Vagina (tissue), 2 donors: ENCODE results near the gene PGBD5. TPM values are rescaled to one million over a fixed set of nuclear protein-coding genes. Genes with fewer than 3 reads are reported as not detected.
A peak's percentile ranks its signal among the peaks of the same experiment; 100 is the strongest.

Source experiments
- DNase-seq, 2 donors: peaks; one replicate each; pipeline ENCODE4 v3.0.0-alpha.2; 2017; ENCODE audit errors: extremely low spot score in 2 of 2
- H3K27ac ChIP-seq: fragments of 200-600 bp; sonication (generic); one replicate; pipeline ENCODE4 v1.5.1; 2019
- H3K27me3 ChIP-seq: fragments of 200-600 bp; sonication (generic); one replicate; pipeline ENCODE4 v1.5.1; 2019
- H3K36me3 ChIP-seq, 2 donors: fragments of 200-600 bp; sonication (generic); one replicate each; pipeline ENCODE4 v1.5.1; 2017 to 2019
- H3K4me1 ChIP-seq: fragments of 200-600 bp; sonication (generic); one replicate; pipeline ENCODE4 v1.5.1; 2019
- H3K4me3 ChIP-seq, 2 donors: fragments of 200-600 bp; sonication (generic); 1 replicate in 1 of 2; 2 replicates in 1 of 2; pipeline ENCODE4 v1.5.1; 2016 to 2019
- H3K9me3 ChIP-seq: fragments of 200-600 bp; sonication (generic); one replicate; pipeline ENCODE4 v1.5.1; 2019
- POLR2A ChIP-seq, 2 donors: fragments of 450-650 bp; IDR thresholded peaks; one replicate each; pipeline ENCODE4 v1.6.1; 2017; ENCODE audit warnings: antibody characterized with exemption in 2 of 2, mild to moderate bottlenecking in 2 of 2, moderate library complexity in 2 of 2
- POLR2AphosphoS5 ChIP-seq, 2 donors: sonication (generic); formaldehyde crosslinking; IDR thresholded peaks; one replicate each; pipeline ENCODE4 v1.9.0; 2017; ENCODE audit warnings: antibody characterized with exemption in 2 of 2, mild to moderate bottlenecking in 2 of 2, low read depth in 1 of 2; ENCODE audit not compliant: insufficient read depth in 1 of 2
- intact Hi-C: fragments of 100-400 bp; cut with DNase I; formaldehyde crosslinking; loops from one replicate; pipeline ENCODE4 v1.15.1; 2023
- total RNA-seq: library from RNA; depleted of rRNA; stranded (reverse); fragments of >200 nt; gene quantifications from one replicate; pipeline ENCODE4 v1.2.3, GENCODE V29; 2016
- TF ChIP-seq, protein P1 (sequence below), 3 experiments: fragments of 450-650 bp in 2 of 3; fragments of 200-600 bp in 1 of 3; sonication (generic) in 1 of 3; IDR thresholded peaks; one replicate each; pipeline ENCODE4 v1.5.1; 2017 to 2019; ENCODE audit warnings: antibody characterized with exemption in 3 of 3, mild to moderate bottlenecking in 2 of 3, moderate library complexity in 2 of 3

The PGBD5 gene
- total RNA-seq, 1 donor from 2014 or later = 0.98 TPM

DNA sequence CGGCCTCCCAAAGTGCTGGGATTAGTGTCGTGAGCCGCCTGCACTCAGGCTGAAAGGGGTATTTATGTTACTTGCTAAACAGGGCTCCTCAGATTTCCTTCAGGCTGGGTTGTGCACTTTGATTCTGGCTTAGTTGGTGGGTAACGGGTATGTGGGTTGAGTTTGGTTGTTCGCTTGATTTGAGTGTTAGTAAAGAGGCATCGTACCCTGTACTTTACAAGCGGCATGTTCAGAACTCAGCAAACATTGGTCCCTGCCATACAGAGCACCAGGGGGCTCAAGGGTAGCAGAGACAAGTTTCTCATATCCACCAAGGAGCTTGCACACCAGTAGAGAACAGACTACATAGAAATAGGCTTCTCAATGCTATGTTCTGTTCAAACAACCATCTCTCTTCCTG, 147.8 kb downstream of the PGBD5 start:
- DNase-seq = no peak
- intact Hi-C loops = no loop called here
- no peaks in the 10 kb centered on the region for H3K9me3 ChIP-seq
- H3K4me1 ChIP-seq = peaks cover 17% of the 10 kb centered on the region
- TF ChIP-seq, protein P1, sequence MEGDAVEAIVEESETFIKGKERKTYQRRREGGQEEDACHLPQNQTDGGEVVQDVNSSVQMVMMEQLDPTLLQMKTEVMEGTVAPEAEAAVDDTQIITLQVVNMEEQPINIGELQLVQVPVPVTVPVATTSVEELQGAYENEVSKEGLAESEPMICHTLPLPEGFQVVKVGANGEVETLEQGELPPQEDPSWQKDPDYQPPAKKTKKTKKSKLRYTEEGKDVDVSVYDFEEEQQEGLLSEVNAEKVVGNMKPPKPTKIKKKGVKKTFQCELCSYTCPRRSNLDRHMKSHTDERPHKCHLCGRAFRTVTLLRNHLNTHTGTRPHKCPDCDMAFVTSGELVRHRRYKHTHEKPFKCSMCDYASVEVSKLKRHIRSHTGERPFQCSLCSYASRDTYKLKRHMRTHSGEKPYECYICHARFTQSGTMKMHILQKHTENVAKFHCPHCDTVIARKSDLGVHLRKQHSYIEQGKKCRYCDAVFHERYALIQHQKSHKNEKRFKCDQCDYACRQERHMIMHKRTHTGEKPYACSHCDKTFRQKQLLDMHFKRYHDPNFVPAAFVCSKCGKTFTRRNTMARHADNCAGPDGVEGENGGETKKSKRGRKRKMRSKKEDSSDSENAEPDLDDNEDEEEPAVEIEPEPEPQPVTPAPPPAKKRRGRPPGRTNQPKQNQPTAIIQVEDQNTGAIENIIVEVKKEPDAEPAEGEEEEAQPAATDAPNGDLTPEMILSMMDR (IDR thresholded peaks at IDR 0.05) = no peak
- TF ChIP-seq POLR2A (IDR thresholded peaks at IDR 0.05) = no peak
- TF ChIP-seq POLR2AphosphoS5 (IDR thresholded peaks at IDR 0.05; ENCODE audit: insufficient read depth in 1 of 2, low read depth in 1 of 2) = no peak
- H3K27me3 ChIP-seq = no peaks in the 10 kb centered on the region
- no peak overlapping the region for H3K27ac ChIP-seq
- H3K4me3 ChIP-seq = no peak overlapping the region
- peaks cover 0 to 42% of the 10 kb centered on the region in 2 donors for H3K36me3 ChIP-seq

DNA sequence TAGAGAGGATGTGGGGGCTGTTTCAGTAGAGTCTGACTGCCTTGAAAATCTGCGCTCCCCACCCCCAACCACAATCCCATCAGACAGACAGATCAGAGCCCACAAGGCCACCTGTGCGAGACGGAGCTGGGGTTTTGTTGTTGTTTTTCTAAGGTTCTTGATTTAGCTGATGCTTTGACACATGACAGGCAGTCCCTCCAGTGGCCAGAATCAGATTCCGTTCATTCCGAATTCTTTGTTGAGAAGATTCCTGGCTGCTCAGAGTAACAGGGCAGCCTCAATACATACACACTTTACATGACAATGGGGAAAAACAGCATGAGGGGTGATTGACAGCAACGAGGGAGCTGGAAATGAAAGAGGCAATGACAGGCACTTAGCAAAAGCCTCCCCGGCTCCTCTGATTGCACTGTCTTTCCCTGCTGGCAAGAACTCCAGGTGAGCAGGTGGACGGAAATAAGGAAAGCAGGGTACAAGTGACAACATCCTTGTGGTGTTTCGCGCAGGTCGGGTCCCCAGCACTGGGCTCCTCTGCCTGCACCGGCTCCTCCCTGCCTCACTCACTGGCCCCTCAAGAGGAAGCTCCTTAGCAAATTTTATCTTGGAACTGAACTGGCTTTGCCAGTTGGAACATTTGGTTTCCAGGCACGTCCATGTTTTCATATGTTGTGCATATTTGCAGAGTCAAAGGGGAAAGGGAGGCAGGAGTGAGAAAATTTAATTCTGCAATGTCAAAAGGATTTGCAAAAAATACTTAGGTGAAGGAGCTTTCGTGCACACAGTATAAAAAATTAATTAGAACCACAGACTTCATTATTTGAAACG, 148.7 kb downstream of the PGBD5 start:
- H3K4me1 ChIP-seq = peaks cover 17% of the 10 kb centered on the region
- H3K9me3 ChIP-seq = no peaks in the 10 kb centered on the region
- no peak for DNase-seq
- H3K27ac ChIP-seq = no peak overlapping the region
- H3K4me3 ChIP-seq = no peak overlapping the region
- H3K27me3 ChIP-seq = no peaks in the 10 kb centered on the region
- intact Hi-C loops = no loop called here
- peaks cover 0 to 42% of the 10 kb centered on the region in 2 donors for H3K36me3 ChIP-seq
- TF ChIP-seq POLR2A (IDR thresholded peaks at IDR 0.05) = no peak
- no peak for TF ChIP-seq POLR2AphosphoS5 (IDR thresholded peaks at IDR 0.05; ENCODE audit: insufficient read depth in 1 of 2, low read depth in 1 of 2)
- TF ChIP-seq, protein P1 (IDR thresholded peaks at IDR 0.05) = no peak

DNA sequence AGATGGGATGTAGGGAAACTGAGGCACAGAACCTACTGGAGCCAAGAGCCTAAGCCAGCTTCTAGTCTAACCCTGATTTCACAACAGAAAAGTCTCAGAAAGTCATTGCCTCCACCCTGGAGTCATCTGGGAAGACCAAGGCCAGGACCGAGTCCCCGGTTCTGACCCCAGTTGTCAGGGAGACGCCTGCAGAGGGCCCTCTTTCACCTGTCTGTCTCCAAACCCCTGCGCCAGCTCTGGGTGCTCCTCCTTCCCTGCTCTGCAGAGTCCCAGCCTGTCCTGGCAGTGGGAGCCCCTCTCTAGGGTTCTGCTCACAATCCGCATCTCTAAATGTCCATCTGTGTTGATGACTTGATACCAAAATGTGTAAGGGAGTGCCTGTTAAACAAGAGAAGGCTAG, 149.7 kb downstream of the PGBD5 start:
- peaks cover 7% of the 10 kb centered on the region for H3K4me1 ChIP-seq
- no peak overlapping the region for H3K4me3 ChIP-seq
- peaks cover 0 to 42% of the 10 kb centered on the region in 2 donors for H3K36me3 ChIP-seq
- H3K27ac ChIP-seq = no peak overlapping the region
- H3K9me3 ChIP-seq = no peaks in the 10 kb centered on the region
- DNase-seq = no peak
- intact Hi-C loops = no loop called here
- no peak for TF ChIP-seq POLR2A (IDR thresholded peaks at IDR 0.05)
- TF ChIP-seq POLR2AphosphoS5 (IDR thresholded peaks at IDR 0.05; ENCODE audit: insufficient read depth in 1 of 2, low read depth in 1 of 2) = no peak
- no peaks in the 10 kb centered on the region for H3K27me3 ChIP-seq

DNA sequence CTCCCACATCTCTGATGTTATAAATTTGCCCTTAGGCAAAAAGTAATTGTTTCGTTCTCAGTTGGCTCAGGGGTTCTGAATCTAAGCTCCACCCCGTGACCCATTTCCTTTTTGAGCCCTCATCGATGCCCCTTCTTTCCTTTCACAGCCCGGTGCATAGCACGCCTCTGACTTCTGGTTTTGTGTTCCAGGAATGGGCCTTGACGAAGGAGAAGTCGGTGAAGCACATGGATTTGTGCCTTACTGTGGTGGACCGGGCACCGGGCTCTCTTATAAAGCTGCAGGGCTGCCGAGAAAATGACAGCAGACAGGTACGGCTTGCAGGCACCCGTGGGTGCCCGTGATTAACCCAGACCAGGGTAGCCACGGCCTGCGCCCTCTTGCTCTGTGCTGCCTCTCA, 151.9 kb downstream of the PGBD5 start:
- peaks cover 16% of the 10 kb centered on the region for H3K4me1 ChIP-seq
- H3K27me3 ChIP-seq = no peaks in the 10 kb centered on the region
- H3K9me3 ChIP-seq = no peaks in the 10 kb centered on the region
- H3K27ac ChIP-seq = no peak overlapping the region
- no peak overlapping the region for H3K4me3 ChIP-seq
- no peak for DNase-seq
- peaks cover 0 to 30% of the 10 kb centered on the region in 2 donors for H3K36me3 ChIP-seq
- TF ChIP-seq POLR2AphosphoS5 (IDR thresholded peaks at IDR 0.05; ENCODE audit: insufficient read depth in 1 of 2, low read depth in 1 of 2) = peak in 1 of 2 donors; percentile 22
- TF ChIP-seq POLR2A (IDR thresholded peaks at IDR 0.05) = no peak
- TF ChIP-seq, protein P1 (IDR thresholded peaks at IDR 0.05) = no peak
- intact Hi-C loops = no loop called here

DNA sequence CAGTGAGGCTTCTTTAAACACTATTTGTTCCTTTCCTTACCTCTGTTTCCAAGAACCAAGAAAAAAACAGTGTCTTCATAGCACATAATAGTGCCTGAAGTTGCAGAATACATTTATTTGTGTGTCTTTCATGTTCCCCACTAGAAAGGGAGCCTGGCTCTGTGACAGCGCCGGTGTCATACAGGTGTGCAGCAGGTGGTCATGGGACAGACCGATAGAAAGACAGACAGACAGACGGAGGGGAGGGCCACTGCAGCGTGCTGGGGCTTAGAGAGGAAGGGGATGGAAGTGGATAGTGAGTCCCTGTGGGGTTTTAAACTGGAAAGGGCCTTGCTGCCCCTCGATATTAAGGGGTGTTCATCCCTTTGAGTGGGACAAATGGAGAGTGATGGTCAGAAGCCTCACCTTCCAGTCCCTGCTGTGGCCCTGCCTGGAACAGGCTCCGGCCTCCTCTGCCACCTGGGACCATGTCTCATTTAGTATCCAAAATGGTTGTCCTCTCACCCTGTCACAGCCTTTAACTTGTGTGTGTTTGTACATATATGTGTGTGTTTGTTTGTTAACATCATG, 152.9 kb downstream of the PGBD5 start:
- no peak for DNase-seq
- no peak overlapping the region for H3K27ac ChIP-seq
- TF ChIP-seq POLR2AphosphoS5 (IDR thresholded peaks at IDR 0.05; ENCODE audit: insufficient read depth in 1 of 2, low read depth in 1 of 2) = no peak
- TF ChIP-seq, protein P1 (IDR thresholded peaks at IDR 0.05) = no peak
- TF ChIP-seq POLR2A (IDR thresholded peaks at IDR 0.05) = no peak
- no peak overlapping the region for H3K4me3 ChIP-seq
- no peaks in the 10 kb centered on the region for H3K9me3 ChIP-seq
- peaks cover 21% of the 10 kb centered on the region for H3K4me1 ChIP-seq
- intact Hi-C loops = no loop called here
- peaks cover 0 to 27% of the 10 kb centered on the region in 2 donors for H3K36me3 ChIP-seq
- no peaks in the 10 kb centered on the region for H3K27me3 ChIP-seq
